Right cardiac atrium (tissue), 5 donors: Measurements from ENCODE around the gene ZNF497. TPM values are rescaled to one million over a fixed set of nuclear protein-coding genes. Genes with fewer than 3 reads are reported as not detected.
"Not testable (repeated sequence)": the region's sequence is repeated elsewhere in the genome, so short reads cannot be mapped to it uniquely, and the experiment has no call there.

ENCODE experiments used
- ATAC-seq, 2 donors: fragments of 200-7000 bp; cut with Tn5 transposase; one replicate each; pipeline versions ENCODE4 v1.8.0 to v1.9.1; 2020; ENCODE audit warnings: moderate library complexity in 2 of 2, mild to moderate bottlenecking in 1 of 2
- DNase-seq, 3 donors: peaks; one replicate each; pipeline ENCODE4 v3.0.0-alpha.2; 2020
- H3K27ac ChIP-seq: one replicate; pipeline ENCODE4 v1.5.1; 2013; ENCODE audit warnings: mild to moderate bottlenecking, low read length, control low read depth, moderate library complexity
- H3K27me3 ChIP-seq: one replicate; pipeline ENCODE4 v1.6.1; 2013; ENCODE audit not compliant: control insufficient read depth, insufficient read depth
- H3K4me1 ChIP-seq: one replicate; pipeline ENCODE4 v1.6.1; 2013; ENCODE audit warnings: low read length; ENCODE audit not compliant: control insufficient read depth, insufficient read depth
- H3K4me3 ChIP-seq: one replicate; pipeline ENCODE4 v1.5.1; 2013; ENCODE audit warnings: low read length, control low read depth
- H3K9me3 ChIP-seq: one replicate; pipeline ENCODE4 v1.6.1; 2013; ENCODE audit warnings: low read length; ENCODE audit not compliant: control insufficient read depth
- WGBS: extraction: QIAGEN DNeasy Blood & Tissue Kit; methylation state at CpG from one replicate; pipeline ENCODE4 v1.1.7; 2013; 5-methylcytosine and 5-hydroxymethylcytosine counted together
- intact Hi-C, 4 donors: fragments of 100-400 bp; cut with DNase I; formaldehyde crosslinking; loops; one replicate each; pipeline versions ENCODE4 v1.11.0 to v1.14.0; 2022 to 2023
- polyA plus RNA-seq: library from polyadenylated mRNA; stranded (reverse); fragments of 200-250 nt; gene quantifications from one replicate; pipeline ENCODE4 v1.2.3, GENCODE V29; 2013
- total RNA-seq, 4 donors: library from RNA; stranded (reverse); fragmentation: NEBNext Ultra II Directional; extraction: Animal tissue kit (Norgen Biotek cat#: 25700); gene quantifications; one replicate each; pipeline ENCODE4 v1.2.1, GENCODE V29; 2021
- donor health status: healthy with polysubstance abuse.
- donor health status: DM: no; HTN: yes; CAD: no.
- donor health status: DM: no; HTN: no; CAD: no.
- donor health status: DM: no; HTN: yes; CAD: no; lungs with severe emphysema.
- donor health status: DM: yes; HTN: yes; CAD: no.

Gene ZNF497
- total and polyA plus RNA-seq, 5 donors: 0.27 to 1.1 (median 0.42) TPM

DNA sequence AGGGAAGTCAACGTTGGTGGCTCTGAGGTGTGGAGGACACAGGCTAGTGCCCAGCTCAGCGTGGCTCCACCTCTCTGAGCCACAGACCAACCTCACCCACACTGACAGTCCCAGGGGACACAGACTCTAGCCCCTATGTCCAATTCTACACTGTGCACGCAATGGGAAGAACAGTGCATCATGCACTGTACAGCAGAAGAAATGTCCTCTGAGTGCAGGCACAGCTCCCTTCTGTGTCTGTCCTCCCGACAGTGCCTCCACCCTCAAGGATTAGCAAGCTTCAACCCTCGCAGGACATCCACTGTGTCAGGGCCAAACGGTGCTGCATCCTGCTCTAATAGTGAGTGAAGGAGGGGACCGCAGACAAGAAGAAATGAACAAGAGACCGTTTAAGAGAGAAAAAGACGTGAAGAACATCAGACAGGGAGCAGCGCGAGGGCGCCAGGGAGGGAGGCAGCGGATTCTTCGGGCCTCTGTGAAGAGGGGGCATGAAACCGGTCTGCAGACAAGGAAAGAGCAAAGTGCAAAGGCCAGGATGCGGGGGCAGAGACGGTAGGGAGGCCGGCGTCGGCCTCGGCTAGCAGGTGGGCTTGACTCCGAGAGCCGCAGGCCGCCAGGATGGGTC is 17.6 kb upstream of the ZNF497 start:
- WGBS: 5% methylated on average over 24 of the region's 24 CpGs
- intact Hi-C loops: no loop called here
- H3K4me1 ChIP-seq: peaks cover 3% of the 10 kb centered on the region
- ATAC-seq (no peak), DNase-seq (no peak)
- H3K27me3 ChIP-seq: no peaks in the 10 kb centered on the region
- peak overlapping the region; percentile 34 for H3K4me3 ChIP-seq
- H3K9me3 ChIP-seq: no peaks in the 10 kb centered on the region
- H3K27ac ChIP-seq: peak overlapping the region; percentile 34

- 92% methylated on average over 6 of the region's 6 CpGs for WGBS
- no peak for ATAC-seq
- no peak overlapping the region for H3K27ac ChIP-seq
Measured at GRCh38 chr19:58379246-58379645, 16.7 kb upstream of the ZNF497 start.

DNA sequence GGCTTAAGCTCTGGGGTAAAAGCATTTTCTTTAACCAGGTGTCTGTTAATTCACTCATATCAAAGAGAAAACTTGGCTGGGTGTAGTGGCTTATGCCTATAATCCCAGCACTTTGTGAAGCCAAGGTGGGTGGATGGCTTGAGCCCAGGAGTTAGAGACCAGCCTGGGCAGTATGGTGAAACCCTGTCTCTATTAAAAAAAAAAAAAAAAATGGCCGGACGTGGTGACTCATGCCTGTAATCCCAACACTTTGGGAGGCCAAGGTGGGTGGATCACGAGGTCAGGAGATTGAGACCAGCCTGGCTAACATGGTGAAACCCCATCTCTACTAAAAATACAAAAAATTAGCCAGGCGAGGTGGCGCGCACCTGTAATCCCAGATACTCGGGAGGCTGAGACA is 14.2 kb upstream of the ZNF497 start:
- WGBS: 85% methylated on average over 7 of the region's 7 CpGs
- ATAC-seq: not testable (repeated sequence)
- DNase-seq: peak in 1 of 3 donors; percentile 8

More at GRCh38 chr19:58379246-58379645, 16.7 kb upstream of the ZNF497 start:
- no peaks in the 10 kb centered on the region for H3K27me3 ChIP-seq
- peak in 2 of 3 donors; percentile 38 to 48 for DNase-seq
- no peaks in the 10 kb centered on the region for H3K9me3 ChIP-seq
- H3K4me1 ChIP-seq: peaks cover 3% of the 10 kb centered on the region
- intact Hi-C loops: no loop called here
- H3K4me3 ChIP-seq: no peak overlapping the region

GRCh38 chr19:58374200-58374599 is 11.6 kb upstream of the ZNF497 start:
- ATAC-seq: no peak
- DNase-seq: no peak
- intact Hi-C loops: no loop called here
- Histone ChIP-seq H3K4me1 (no peaks in the 10 kb centered on the region), H3K27me3 (no peaks in the 10 kb centered on the region), H3K27ac (no peak overlapping the region), H3K9me3 (no peaks in the 10 kb centered on the region), H3K4me3 (no peak overlapping the region)
- WGBS: 85% methylated on average over 4 of the region's 4 CpGs

More for the DNA sequence above, 14.2 kb upstream of the ZNF497 start:
- H3K4me1 ChIP-seq, H3K4me3 ChIP-seq, H3K27ac ChIP-seq, H3K9me3 ChIP-seq, H3K27me3 ChIP-seq, intact Hi-C loops: not testable (repeated sequence)

DNA sequence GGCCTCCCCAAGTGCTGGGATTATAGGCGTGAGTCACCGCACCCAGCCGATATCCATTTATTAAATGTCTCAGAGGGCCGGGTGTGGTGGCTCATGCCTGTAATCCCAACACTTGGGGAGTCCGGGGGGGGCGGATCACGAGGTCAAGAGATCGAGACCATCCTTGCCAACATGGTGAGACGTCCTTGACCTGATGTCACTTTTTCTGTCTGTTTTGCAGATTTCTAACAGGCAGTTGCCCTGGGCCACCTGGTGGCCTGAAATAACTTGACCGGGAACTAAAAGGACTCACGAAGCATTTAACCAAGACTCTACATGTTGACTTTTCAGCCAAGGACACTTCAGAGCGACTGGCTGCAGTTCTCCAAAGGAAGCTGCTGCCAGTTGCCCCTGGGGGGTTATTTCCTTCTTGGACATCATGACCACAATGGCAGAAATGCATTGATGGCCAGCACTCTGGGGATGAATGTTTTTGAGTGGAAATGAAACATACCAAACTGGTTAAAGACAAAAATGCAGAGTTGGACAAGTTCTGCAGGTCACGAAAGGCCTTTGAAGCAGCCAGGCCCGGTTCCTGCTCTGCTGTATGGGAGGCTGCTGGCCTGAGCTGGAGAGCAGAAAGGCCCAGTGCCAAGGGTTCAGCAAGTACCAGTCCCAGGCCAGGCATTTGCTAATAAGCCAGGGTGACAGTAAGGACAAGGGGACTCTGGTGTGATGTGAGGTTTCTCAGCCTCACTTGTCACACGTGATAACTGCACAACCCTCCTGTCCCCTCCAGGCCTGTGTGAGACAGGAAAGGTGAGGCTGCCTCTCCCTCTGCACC is 10.0 kb upstream of the ZNF497 start:
- H3K27me3 ChIP-seq: no peaks in the 10 kb centered on the region
- DNase-seq: peak in 2 of 3 donors; percentile 22 to 55
- WGBS: 65% methylated on average over 15 of the region's 15 CpGs

GRCh38 chr19:58368561-58369360 is 6.2 kb upstream of the ZNF497 start:
- Histone ChIP-seq H3K27me3 (no peaks in the 10 kb centered on the region), H3K4me3 (no peak overlapping the region), H3K4me1 (no peaks in the 10 kb centered on the region), H3K27ac (no peak overlapping the region), H3K9me3 (no peaks in the 10 kb centered on the region)
- ATAC-seq (peak; percentile 26 to 36), DNase-seq (peak in 2 of 3 donors; percentile 47 to 60)
- 73% methylated on average over 68 of the region's 68 CpGs for WGBS
- intact Hi-C loops: no loop called here

More for the DNA sequence above, 10.0 kb upstream of the ZNF497 start:
- no peak overlapping the region for H3K4me3 ChIP-seq
- intact Hi-C loops: no loop called here
- no peaks in the 10 kb centered on the region for H3K4me1 ChIP-seq
- peak in 1 of 2 donors; percentile 52 for ATAC-seq
- H3K9me3 ChIP-seq: no peaks in the 10 kb centered on the region
- no peak overlapping the region for H3K27ac ChIP-seq

DNA sequence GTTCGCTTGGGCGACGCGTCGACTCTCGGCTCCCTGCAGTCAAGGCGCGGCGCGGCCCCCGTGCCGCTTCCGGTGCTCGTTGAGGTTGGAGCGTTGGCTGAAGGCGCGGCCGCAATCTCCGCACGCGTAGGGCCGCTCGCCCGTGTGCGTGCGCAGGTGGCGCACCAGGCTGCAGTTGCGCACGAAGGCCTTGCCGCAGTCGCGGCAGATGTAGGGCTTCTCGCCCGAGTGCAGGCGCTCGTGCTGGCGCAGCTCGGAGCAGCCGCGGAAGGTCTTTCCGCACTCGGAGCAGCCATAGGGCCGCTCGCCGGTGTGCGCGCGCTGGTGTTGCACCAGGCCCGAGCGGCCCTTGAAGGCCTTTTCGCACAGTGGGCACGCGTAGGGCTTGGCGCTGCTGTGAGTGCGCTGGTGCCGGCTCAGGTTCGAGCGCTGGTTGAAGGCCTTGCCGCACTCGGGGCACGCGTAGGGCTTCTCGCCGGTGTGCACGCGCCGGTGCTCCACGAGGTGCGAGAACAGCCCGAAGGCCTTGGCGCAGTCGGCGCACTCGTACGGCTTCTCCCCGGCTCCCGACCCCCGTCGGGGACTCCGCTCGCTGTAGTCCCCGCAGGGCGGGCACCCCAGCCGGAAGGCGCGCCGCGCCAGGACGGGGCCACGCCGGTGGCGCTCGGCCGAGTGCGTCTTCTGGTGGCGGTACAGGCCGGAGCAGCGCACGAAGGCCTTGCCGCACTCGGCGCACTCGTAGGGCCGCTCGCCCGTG is 5.3 kb upstream of the ZNF497 start:
- 37% methylated on average over 106 of the region's 106 CpGs for WGBS
- no peaks in the 10 kb centered on the region for H3K4me1 ChIP-seq
- no peak overlapping the region for H3K27ac ChIP-seq
- H3K9me3 ChIP-seq: no peaks in the 10 kb centered on the region
- intact Hi-C loops: no loop called here
- H3K27me3 ChIP-seq: no peaks in the 10 kb centered on the region
- DNase-seq (peak in 2 of 3 donors; percentile 45 to 53), ATAC-seq (no peak)
- no peak overlapping the region for H3K4me3 ChIP-seq

GRCh38 chr19:58366585-58367430 is 4.3 kb upstream of the ZNF497 start:
- ATAC-seq: no peak
- no peaks in the 10 kb centered on the region for H3K27me3 ChIP-seq
- intact Hi-C loops: no loop called here
- no peaks in the 10 kb centered on the region for H3K9me3 ChIP-seq
- 89% methylated on average over 32 of the region's 32 CpGs for WGBS
- peak in 2 of 3 donors; percentile 36 to 40 for DNase-seq
- H3K4me3 ChIP-seq: no peak overlapping the region
- H3K4me1 ChIP-seq: no peaks in the 10 kb centered on the region
- H3K27ac ChIP-seq: no peak overlapping the region

DNA sequence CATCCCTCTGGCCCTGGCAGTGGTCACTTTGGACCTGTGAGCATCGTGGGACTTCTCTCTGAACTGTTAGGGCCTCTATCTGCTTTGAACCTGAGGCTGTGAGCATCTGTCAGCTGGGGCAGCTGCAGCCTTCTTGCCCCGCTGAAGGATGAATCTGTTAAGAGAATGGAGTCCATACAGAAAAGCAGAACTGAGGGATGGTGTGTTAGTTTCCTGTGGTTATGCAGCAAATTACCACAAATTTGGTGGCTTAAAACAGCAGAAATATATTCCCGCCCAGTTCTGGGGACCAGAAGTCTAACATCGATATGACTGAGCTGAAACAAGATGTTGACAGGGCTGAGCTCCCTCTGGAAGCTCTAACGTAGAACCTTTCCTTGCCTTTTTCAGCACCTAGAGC is 1.6 kb upstream of the ZNF497 start:
- H3K27me3 ChIP-seq: no peaks in the 10 kb centered on the region
- WGBS: 79% methylated on average over 5 of the region's 5 CpGs
- H3K4me3 ChIP-seq: no peak overlapping the region
- no peak for ATAC-seq
- no peaks in the 10 kb centered on the region for H3K4me1 ChIP-seq
- H3K27ac ChIP-seq: no peak overlapping the region
- no peaks in the 10 kb centered on the region for H3K9me3 ChIP-seq
- DNase-seq: peak in 1 of 3 donors; percentile 50
- intact Hi-C loops: no loop called here

DNA sequence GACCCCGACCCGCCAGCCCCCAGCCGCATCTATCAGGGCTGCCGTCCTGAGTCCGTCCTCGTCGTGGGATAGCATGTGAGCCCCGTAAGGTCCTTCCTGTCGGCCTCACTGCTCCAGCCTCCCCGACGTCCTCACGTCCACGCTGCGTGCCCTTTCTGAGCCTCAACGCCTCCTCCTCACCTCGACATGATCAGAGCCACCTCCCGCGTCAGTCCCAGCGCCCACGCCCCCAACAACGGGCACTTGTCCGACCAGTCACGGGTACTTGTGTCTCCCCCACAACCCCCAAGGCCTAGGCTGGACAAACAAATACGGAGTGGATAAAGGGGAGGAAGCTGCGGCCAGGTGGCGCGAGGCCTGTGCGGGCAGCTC is 665 bp downstream of the ZNF497 start:
- ATAC-seq: peak; percentile 6 to 34
- whole genome bisulfite sequencing: 3% methylated on average over 28 of the region's 28 CpGs
- DNase-seq: peak; percentile 58 to 84 (median 79)
- no peaks in the 10 kb centered on the region for H3K9me3 ChIP-seq
- H3K27me3 ChIP-seq: no peaks in the 10 kb centered on the region
- H3K4me3 ChIP-seq: peak overlapping the region; percentile 42
- peak overlapping the region; percentile 45 for H3K27ac ChIP-seq
- peaks cover 3% of the 10 kb centered on the region for H3K4me1 ChIP-seq
- intact Hi-C loops: no loop called here
